ENCODE results near the gene ADAM23.

- no peak for TF ChIP-seq CTCF (conservative IDR thresholded peaks at IDR 0.05)
- TF ChIP-seq ZFX (IDR thresholded peaks at IDR 0.05), result no peak
These were observed 8.9 kb downstream of the ADAM23 start for GRCh38 chr2:206452242-206452641.
